Measurements from ENCODE around the gene GCN1.

DNA sequence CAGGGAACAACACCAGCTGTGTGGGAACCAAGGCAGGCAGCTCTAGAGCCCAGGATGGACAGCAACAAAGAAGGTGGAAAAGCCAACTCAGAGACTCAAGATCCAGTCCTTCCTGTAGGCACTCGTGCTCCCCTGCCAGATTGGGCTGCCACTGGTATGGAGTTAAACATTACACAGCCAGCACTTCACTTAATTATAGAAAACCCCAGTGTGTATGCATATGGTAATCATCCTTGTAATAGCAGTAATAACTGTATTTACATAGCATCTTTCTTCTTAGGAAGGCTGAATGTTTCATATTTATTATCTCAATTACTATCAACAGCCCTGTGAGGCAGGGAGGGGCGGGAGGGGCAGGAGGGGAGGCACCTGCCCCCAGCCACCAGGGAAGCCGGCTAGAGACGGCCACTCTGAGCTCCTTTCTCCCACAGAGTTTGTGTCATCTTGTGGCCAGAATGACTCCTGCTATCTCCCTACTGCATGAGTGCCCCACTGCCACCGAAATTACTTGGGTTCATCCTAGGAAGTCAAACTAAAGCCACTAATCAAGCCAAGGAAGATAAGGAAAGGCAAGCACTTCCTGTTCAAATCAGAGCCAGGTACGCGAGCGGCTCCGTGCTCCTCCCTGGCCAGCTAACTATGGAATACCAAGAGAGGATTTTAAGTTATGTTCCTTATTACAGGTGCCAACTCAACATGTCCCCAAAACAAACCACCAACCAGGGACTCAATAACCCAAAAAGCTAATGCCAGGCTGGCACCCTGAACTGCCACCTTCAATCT, 62.3 kb downstream of the GCN1 start:
- TF ChIP-seq ESRRA (CRISPR knock-in tag; IDR thresholded peaks at IDR 0.05; ENCODE audit: borderline replicate concordance) (no peak), JUN (CRISPR knock-in tag; IDR thresholded peaks at IDR 0.05) (no peak)
- TF ChIP-seq, protein P1, sequence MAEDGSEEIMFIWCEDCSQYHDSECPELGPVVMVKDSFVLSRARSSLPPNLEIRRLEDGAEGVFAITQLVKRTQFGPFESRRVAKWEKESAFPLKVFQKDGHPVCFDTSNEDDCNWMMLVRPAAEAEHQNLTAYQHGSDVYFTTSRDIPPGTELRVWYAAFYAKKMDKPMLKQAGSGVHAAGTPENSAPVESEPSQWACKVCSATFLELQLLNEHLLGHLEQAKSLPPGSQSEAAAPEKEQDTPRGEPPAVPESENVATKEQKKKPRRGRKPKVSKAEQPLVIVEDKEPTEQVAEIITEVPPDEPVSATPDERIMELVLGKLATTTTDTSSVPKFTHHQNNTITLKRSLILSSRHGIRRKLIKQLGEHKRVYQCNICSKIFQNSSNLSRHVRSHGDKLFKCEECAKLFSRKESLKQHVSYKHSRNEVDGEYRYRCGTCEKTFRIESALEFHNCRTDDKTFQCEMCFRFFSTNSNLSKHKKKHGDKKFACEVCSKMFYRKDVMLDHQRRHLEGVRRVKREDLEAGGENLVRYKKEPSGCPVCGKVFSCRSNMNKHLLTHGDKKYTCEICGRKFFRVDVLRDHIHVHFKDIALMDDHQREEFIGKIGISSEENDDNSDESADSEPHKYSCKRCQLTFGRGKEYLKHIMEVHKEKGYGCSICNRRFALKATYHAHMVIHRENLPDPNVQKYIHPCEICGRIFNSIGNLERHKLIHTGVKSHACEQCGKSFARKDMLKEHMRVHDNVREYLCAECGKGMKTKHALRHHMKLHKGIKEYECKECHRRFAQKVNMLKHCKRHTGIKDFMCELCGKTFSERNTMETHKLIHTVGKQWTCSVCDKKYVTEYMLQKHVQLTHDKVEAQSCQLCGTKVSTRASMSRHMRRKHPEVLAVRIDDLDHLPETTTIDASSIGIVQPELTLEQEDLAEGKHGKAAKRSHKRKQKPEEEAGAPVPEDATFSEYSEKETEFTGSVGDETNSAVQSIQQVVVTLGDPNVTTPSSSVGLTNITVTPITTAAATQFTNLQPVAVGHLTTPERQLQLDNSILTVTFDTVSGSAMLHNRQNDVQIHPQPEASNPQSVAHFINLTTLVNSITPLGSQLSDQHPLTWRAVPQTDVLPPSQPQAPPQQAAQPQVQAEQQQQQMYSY (CRISPR knock-in tag; IDR thresholded peaks at IDR 0.05): no peak
- TF ChIP-seq, protein P2, sequence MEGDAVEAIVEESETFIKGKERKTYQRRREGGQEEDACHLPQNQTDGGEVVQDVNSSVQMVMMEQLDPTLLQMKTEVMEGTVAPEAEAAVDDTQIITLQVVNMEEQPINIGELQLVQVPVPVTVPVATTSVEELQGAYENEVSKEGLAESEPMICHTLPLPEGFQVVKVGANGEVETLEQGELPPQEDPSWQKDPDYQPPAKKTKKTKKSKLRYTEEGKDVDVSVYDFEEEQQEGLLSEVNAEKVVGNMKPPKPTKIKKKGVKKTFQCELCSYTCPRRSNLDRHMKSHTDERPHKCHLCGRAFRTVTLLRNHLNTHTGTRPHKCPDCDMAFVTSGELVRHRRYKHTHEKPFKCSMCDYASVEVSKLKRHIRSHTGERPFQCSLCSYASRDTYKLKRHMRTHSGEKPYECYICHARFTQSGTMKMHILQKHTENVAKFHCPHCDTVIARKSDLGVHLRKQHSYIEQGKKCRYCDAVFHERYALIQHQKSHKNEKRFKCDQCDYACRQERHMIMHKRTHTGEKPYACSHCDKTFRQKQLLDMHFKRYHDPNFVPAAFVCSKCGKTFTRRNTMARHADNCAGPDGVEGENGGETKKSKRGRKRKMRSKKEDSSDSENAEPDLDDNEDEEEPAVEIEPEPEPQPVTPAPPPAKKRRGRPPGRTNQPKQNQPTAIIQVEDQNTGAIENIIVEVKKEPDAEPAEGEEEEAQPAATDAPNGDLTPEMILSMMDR (IDR thresholded peaks at IDR 0.05): no peak
- TF ChIP-seq, protein P3, sequence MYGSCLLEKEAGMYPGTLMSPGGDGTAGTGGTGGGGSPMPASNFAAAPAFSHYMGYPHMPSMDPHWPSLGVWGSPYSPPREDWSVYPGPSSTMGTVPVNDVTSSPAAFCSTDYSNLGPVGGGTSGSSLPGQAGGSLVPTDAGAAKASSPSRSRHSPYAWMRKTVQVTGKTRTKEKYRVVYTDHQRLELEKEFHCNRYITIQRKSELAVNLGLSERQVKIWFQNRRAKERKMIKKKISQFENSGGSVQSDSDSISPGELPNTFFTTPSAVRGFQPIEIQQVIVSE (CRISPR knock-in tag; IDR thresholded peaks at IDR 0.05; ENCODE audit: borderline replicate concordance): no peak
